ENCODE results near the gene TIPIN. TPM values are rescaled to one million over a fixed set of nuclear protein-coding genes. Genes with fewer than 3 reads are reported as not detected.
A peak's percentile ranks its signal among the peaks of the same experiment; 100 is the strongest.

TIPIN gene, protein sequence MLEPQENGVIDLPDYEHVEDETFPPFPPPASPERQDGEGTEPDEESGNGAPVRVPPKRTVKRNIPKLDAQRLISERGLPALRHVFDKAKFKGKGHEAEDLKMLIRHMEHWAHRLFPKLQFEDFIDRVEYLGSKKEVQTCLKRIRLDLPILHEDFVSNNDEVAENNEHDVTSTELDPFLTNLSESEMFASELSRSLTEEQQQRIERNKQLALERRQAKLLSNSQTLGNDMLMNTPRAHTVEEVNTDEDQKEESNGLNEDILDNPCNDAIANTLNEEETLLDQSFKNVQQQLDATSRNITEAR
- 10 to 100 TPM in 2 of 4 donors, 1 to 10 TPM in 1, under 1 TPM in 1; 0.77 to 15.0 (median 8.7) TPM for total RNA-seq

DNA sequence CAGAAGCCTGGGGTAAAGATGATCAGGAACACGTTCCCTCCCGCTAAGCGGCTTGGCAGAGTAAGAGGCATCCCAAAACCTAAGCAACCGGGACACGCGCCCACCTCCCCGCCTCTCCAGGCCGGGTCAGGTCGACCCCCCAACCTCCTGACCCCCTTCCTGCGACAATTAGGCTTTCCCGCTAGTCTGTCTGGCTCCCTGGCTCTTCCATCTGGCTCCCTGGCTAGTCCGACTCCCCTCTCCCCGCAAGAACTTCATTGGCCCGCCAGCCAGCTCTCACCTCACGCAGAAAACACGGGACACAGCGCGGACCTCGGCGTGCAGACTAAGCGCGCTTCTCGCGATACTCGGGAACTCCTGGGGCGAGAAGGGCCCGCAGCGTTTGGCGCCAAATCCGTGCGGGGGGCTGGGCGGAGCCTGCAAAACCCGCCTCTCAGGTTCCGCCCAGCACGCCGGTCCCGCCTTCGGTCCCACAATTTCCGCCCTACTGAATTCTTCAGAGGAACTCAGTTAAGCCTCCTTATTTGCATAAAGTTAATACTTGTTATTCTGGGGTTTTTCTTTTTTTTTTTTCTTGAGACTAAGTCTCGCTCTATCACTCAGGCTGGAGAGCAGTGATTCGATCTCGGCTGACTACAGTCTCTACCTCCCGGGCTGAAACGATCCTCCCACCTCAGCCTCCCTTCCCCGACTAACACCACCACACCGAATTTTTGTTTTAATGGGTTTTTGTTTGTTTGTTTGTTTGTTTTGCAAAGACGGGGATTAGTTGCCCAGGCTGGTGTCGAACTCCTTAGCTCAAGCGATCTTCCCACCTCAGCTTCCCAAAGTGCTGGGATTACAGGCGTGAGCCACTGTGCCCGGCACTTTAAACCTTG is at the start of gene TIPIN:
Gene TIPIN, minus strand, starts transcription at position 327 of the 878 bp plus-strand sequence. CDS start 3,738 bp downstream, outside the sequence.
- peak within 1 kb of the TSS; percentile 58 to 72 for H3K4me3 ChIP-seq
- H3K27me3 ChIP-seq: no peaks in the 10 kb centered on the region
- H3K27ac ChIP-seq: peak within 1 kb of the TSS; percentile 81 to 85
- peak in 1 of 2 donors; percentile 60 for TF ChIP-seq POLR2A (IDR thresholded peaks at IDR 0.05)
- TF ChIP-seq CTCF (IDR thresholded peaks at IDR 0.05): no peak
- peak; percentile 96 to 97 for DNase-seq
- H3K4me1 ChIP-seq: no peaks in the 10 kb centered on the region
- H3K9me3 ChIP-seq: no peaks in the 10 kb centered on the region
- H3K36me3 ChIP-seq: no peaks in the 10 kb centered on the region
- intact Hi-C loops (cut with DNase I; ENCODE audit: low total_unique reads): no loop called here

- no peak overlapping the region for H3K4me3 ChIP-seq
- H3K27ac ChIP-seq: no peak overlapping the region
- no peaks in the 10 kb centered on the region for H3K27me3 ChIP-seq
- no peak for DNase-seq
- no peaks in the 10 kb centered on the region for H3K36me3 ChIP-seq
- TF ChIP-seq POLR2A (IDR thresholded peaks at IDR 0.05) (no peak), CTCF (IDR thresholded peaks at IDR 0.05) (no peak)
- no peaks in the 10 kb centered on the region for H3K4me1 ChIP-seq
- no peaks in the 10 kb centered on the region for H3K9me3 ChIP-seq
- intact Hi-C loops (cut with DNase I; ENCODE audit: low total_unique reads): no loop called here
Measured at GRCh38 chr15:66405615-66406014, 49.1 kb upstream of the TIPIN start.

- no peak for TF ChIP-seq CTCF (IDR thresholded peaks at IDR 0.05)
- TF ChIP-seq POLR2A (IDR thresholded peaks at IDR 0.05): no peak
- no peaks in the 10 kb centered on the region for H3K4me1 ChIP-seq
Measured at GRCh38 chr15:66405007-66405406, 48.5 kb upstream of the TIPIN start.

GRCh38 chr15:66404532-66404931 is 48.0 kb upstream of the TIPIN start:
- no peak for DNase-seq
- no peaks in the 10 kb centered on the region for H3K9me3 ChIP-seq
- no peaks in the 10 kb centered on the region for H3K36me3 ChIP-seq
- no peak for TF ChIP-seq CTCF (IDR thresholded peaks at IDR 0.05)
- TF ChIP-seq POLR2A (IDR thresholded peaks at IDR 0.05): no peak
- H3K27me3 ChIP-seq: no peaks in the 10 kb centered on the region
- H3K4me3 ChIP-seq: no peak overlapping the region
- no peaks in the 10 kb centered on the region for H3K4me1 ChIP-seq
- intact Hi-C loops (cut with DNase I; ENCODE audit: low total_unique reads): no loop called here
- no peak overlapping the region for H3K27ac ChIP-seq

More at GRCh38 chr15:66405007-66405406, 48.5 kb upstream of the TIPIN start:
- no peak for DNase-seq
- H3K9me3 ChIP-seq: no peaks in the 10 kb centered on the region
- H3K4me3 ChIP-seq: no peak overlapping the region
- H3K27ac ChIP-seq: no peak overlapping the region
- H3K27me3 ChIP-seq: no peaks in the 10 kb centered on the region
- H3K36me3 ChIP-seq: no peaks in the 10 kb centered on the region
- intact Hi-C loops (cut with DNase I; ENCODE audit: low total_unique reads): no loop called here

GRCh38 chr15:66404122-66404521 is 47.6 kb upstream of the TIPIN start:
- Histone ChIP-seq H3K4me3 (no peak overlapping the region), H3K4me1 (no peaks in the 10 kb centered on the region), H3K27ac (no peak overlapping the region), H3K27me3 (no peaks in the 10 kb centered on the region), H3K9me3 (no peaks in the 10 kb centered on the region), H3K36me3 (no peaks in the 10 kb centered on the region)
- TF ChIP-seq CTCF (IDR thresholded peaks at IDR 0.05) (no peak), POLR2A (IDR thresholded peaks at IDR 0.05) (no peak)
- DNase-seq: no peak
- intact Hi-C loops (cut with DNase I; ENCODE audit: low total_unique reads): no loop called here
